HEK293 (cell line): ENCODE measurements around the gene MICU1.

Source experiments
- KLF7 ChIP-seq: fragments of 450-650 bp; formaldehyde crosslinking; IDR thresholded peaks from 2 replicates; pipeline ENCODE4 v1.5.1; 2016; ENCODE audit warnings: missing biosample characterization, missing genetic modification characterization, borderline replicate concordance
- TCF7L2 ChIP-seq: IDR thresholded peaks from 2 replicates; pipeline ENCODE4 v1.6.1; 2011; ENCODE audit warnings: low read depth, mild to moderate bottlenecking, inconsistent platforms, low read length, moderate library complexity, borderline replicate concordance
- TRIM28 ChIP-seq: IDR thresholded peaks from 2 replicates; pipeline ENCODE4 v1.6.1; 2011; ENCODE audit warnings: low read length, control low read depth, borderline replicate concordance
- ZNF19 ChIP-seq: fragments of 450-650 bp; formaldehyde crosslinking; IDR thresholded peaks from 2 replicates; pipeline ENCODE4; 2016; ENCODE audit warnings: missing biosample characterization, missing genetic modification characterization, low read depth
- ZNF266 ChIP-seq: fragments of 450-650 bp; formaldehyde crosslinking; IDR thresholded peaks from 2 replicates; pipeline ENCODE4 v1.5.1; 2016; ENCODE audit warnings: missing biosample characterization, missing genetic modification characterization, low read depth
- ZNF350 ChIP-seq: fragments of 450-650 bp; formaldehyde crosslinking; IDR thresholded peaks from 2 replicates; pipeline ENCODE4 v1.5.0; 2017; ENCODE audit warnings: missing biosample characterization, mild to moderate bottlenecking, missing genetic modification characterization
- ZNF76 ChIP-seq: fragments of 450-650 bp; formaldehyde crosslinking; IDR thresholded peaks from 2 replicates; pipeline ENCODE4; 2016; ENCODE audit warnings: low read depth, missing biosample characterization, missing genetic modification characterization, borderline replicate concordance
- TF ChIP-seq, protein P1 (sequence below): fragments of 450-650 bp; formaldehyde crosslinking; IDR thresholded peaks from 2 replicates; pipeline ENCODE4 v1.5.1; 2016; ENCODE audit warnings: missing biosample characterization, missing genetic modification characterization
- TF ChIP-seq, protein P2 (sequence below): fragments of 450-650 bp; formaldehyde crosslinking; IDR thresholded peaks from 2 replicates; pipeline ENCODE4 v1.5.1; 2016; ENCODE audit warnings: missing biosample characterization, missing genetic modification characterization, low read depth

DNA sequence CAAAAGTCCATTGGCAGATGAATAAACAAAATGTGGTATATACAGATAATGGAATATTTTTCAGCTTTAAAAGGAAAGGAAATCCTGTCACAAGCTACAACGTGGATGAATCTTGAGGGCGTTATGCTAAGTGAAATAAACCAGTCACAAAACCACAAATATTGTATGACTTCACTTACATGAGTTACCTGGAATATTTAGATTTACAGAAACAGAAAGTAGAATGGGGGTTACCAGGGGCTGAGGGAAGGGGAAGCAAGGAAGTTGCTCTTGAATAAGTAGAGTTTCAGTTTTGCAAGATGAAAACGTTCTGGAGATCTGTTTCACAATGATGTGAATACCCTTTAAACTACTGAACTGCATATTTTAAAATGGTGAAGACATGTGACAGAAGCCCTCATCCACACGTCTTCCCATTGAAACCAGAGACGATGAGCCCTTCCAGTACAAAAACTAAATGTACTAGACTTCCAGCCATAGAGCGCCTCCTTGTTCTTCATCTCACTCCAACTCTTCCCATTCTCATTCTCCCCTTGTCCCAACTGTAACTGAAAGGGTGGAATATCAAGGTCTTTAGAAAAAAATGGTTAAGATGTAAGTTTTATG is 62.4 kb downstream of the MICU1 start:
- TF ChIP-seq, protein P1, sequence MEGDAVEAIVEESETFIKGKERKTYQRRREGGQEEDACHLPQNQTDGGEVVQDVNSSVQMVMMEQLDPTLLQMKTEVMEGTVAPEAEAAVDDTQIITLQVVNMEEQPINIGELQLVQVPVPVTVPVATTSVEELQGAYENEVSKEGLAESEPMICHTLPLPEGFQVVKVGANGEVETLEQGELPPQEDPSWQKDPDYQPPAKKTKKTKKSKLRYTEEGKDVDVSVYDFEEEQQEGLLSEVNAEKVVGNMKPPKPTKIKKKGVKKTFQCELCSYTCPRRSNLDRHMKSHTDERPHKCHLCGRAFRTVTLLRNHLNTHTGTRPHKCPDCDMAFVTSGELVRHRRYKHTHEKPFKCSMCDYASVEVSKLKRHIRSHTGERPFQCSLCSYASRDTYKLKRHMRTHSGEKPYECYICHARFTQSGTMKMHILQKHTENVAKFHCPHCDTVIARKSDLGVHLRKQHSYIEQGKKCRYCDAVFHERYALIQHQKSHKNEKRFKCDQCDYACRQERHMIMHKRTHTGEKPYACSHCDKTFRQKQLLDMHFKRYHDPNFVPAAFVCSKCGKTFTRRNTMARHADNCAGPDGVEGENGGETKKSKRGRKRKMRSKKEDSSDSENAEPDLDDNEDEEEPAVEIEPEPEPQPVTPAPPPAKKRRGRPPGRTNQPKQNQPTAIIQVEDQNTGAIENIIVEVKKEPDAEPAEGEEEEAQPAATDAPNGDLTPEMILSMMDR, result no peak
- TF ChIP-seq ZNF76 (no peak), ZNF19 (tag by site-specific recombination) (no peak), ZNF350 (tag by site-specific recombination) (no peak), TCF7L2 (no peak), TRIM28 (no peak), KLF7 (tag by site-specific recombination) (no peak), ZNF266 (no peak)
- TF ChIP-seq, protein P2, sequence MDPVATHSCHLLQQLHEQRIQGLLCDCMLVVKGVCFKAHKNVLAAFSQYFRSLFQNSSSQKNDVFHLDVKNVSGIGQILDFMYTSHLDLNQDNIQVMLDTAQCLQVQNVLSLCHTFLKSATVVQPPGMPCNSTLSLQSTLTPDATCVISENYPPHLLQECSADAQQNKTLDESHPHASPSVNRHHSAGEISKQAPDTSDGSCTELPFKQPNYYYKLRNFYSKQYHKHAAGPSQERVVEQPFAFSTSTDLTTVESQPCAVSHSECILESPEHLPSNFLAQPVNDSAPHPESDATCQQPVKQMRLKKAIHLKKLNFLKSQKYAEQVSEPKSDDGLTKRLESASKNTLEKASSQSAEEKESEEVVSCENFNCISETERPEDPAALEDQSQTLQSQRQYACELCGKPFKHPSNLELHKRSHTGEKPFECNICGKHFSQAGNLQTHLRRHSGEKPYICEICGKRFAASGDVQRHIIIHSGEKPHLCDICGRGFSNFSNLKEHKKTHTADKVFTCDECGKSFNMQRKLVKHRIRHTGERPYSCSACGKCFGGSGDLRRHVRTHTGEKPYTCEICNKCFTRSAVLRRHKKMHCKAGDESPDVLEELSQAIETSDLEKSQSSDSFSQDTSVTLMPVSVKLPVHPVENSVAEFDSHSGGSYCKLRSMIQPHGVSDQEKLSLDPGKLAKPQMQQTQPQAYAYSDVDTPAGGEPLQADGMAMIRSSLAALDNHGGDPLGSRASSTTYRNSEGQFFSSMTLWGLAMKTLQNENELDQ (tag by site-specific recombination), result no peak
